NK-92 (cell line): ENCODE results near the gene AP1M2.
"Not testable (repeated sequence)": the region's sequence is repeated elsewhere in the genome, so short reads cannot be mapped to it uniquely, and the experiment has no call there.

ENCODE experiments used
- DNase-seq: peaks from one replicate; lab custom pipeline; 2025; ENCODE audit not compliant: unreplicated experiment; lab: John Stamatoyannopoulos, UW

AP1M2 gene

DNA sequence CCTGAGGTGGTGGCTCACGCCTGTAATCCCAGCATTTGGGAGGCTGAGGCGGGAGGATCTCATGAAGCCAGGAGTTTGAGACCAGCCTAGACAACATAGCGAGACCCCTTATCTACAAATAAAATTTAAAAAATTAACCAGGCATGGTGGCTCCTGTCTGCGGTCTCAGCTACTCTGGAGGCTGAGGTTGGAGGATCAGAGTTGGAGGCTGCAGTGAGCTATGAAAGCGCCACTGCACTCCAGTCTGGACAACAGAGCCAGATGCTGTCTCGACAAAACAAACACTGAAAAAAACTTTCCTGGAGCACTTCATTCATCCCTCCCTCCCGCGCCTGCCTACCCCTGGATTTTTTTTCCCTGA, 44.1 kb downstream of the AP1M2 start:
- no peak for DNase-seq

- DNase-seq = not testable (repeated sequence)
These were observed 48.1 kb downstream of the AP1M2 start for GRCh38 chr19:10539016-10539415.

GRCh38 chr19:10538204-10538983, 48.7 kb downstream of the AP1M2 start:
- no peak for DNase-seq

DNA sequence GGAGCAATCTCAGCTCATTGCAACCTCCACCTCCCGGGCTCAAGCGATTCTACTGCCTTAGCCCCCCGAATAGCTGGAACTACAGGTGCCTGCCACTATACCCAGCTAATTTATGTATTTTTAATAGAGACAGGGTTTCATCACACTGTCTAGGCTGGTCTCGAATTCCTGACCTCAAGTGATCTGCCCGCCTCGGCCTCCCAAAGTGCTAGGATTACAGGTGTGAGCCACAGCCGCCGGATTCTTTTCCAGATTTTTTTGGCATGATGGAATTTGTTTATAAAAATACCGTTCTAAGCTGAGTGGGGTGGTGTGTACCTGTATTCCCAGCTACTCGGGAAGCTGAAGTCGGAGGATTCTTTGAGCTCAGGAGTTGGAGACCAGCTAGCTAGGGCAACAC, 49.4 kb downstream of the AP1M2 start:
- no peak for DNase-seq

GRCh38 chr19:10535613-10536012, 51.5 kb downstream of the AP1M2 start:
- DNase-seq = no peak

DNA sequence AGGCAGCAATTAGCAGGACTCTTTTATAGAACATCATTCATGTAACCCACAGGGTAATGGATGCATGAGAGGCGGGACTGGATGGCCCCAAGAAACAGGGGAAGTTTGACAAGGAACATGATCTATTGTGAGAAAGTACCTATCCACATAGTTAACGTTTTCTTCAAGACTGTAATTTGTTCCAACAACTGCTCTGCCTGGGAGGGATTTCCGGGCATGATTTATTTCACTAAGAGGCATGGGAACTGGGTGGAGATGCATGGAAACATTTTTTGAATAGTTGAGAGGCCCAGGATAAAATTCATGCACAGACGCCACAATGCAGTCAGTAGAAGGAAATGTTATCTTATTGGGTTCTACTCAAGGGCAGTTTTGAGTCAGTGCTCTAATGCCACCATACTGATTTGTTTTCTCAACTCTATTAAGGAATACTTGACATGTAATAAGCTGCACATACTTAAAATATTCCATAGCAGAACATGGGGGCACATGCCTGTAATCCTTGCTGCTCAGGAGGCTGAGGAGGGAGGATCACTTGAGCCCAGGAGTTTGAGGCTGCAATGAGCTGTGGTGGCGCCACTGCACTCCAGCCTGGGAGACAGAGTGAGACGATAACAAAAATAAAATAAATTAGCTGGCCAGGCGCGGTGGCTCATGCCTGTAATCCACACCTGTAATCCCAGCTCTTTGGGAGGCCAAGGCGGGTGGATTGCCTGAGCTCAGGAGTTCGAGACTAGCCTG, 53.3 kb downstream of the AP1M2 start:
- no peak for DNase-seq

DNA sequence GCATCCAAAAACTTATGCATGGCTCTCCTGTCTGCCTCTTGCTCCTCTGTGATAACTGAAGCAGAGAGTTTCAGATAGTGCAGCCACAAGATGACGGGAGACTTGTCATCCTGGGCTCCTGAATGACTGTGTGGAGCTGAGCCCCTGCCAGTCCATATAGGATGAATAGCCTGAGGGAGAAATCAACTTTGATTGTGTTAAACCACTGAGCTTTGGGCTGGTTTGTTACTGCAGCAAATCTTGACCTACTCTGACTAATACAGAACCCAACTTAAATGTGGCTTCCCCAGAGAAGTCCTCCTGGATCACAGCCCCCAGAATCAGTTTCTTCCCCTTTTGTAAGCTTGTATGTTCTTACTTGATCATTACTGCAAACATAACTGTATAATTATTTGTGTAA, 54.7 kb downstream of the AP1M2 start:
- DNase-seq = no peak

- DNase-seq = not testable (repeated sequence)
These were observed 60.2 kb downstream of the AP1M2 start for GRCh38 chr19:10526887-10527286.

GRCh38 chr19:10525636-10526035, 61.5 kb downstream of the AP1M2 start:
- DNase-seq = no peak

DNA sequence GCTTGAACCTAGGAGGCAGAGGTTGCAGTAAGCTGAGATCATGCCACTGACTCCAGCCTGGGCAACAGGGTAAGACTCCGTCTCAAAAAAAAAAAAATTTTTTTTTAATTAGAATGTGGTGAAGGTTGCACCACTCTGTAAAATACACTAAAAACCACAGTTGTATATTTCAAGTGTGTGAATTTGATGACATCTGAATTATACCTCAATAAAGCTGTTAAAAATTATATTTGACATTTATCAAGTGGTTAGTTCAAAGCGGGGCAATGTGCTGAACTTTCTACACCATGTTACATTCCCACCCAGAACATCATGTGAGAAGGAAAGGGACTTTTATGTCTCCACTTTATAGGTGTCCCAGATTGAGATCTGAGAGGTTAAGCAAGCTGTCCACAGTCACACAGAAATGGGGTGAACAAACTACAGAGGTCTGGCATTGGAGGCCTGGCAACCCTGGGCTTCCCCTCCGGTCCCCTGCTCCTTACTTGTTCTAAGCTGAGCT, 63.9 kb downstream of the AP1M2 start:
- no peak for DNase-seq
